ENCODE measurements around the gene LCN2.
"Not testable (repeated sequence)": the region's sequence is repeated elsewhere in the genome, so short reads cannot be mapped to it uniquely, and the experiment has no call there.

The LCN2 gene

GRCh38 chr9:128169925-128170324 lies 20.7 kb downstream of the LCN2 start:
- no peak for DNase-seq

- no peak for DNase-seq
Observed at GRCh38 chr9:128174062-128174461, 24.8 kb downstream of the LCN2 start.

GRCh38 chr9:128175102-128175563 lies 25.9 kb downstream of the LCN2 start:
- no peak for DNase-seq

GRCh38 chr9:128175726-128176125 lies 26.5 kb downstream of the LCN2 start:
- DNase-seq: no peak

GRCh38 chr9:128178806-128179431 lies 29.7 kb downstream of the LCN2 start:
- DNase-seq: no peak

GRCh38 chr9:128180001-128180400 lies 30.7 kb downstream of the LCN2 start:
- DNase-seq: no peak

- DNase-seq: no peak
Observed at GRCh38 chr9:128180447-128180846, 31.2 kb downstream of the LCN2 start.

GRCh38 chr9:128181480-128181879 lies 32.2 kb downstream of the LCN2 start:
- DNase-seq: not testable (repeated sequence)

GRCh38 chr9:128182893-128183588 lies 33.8 kb downstream of the LCN2 start:
- DNase-seq: no peak

GRCh38 chr9:128185979-128186965 lies 37.0 kb downstream of the LCN2 start:
- no peak for DNase-seq

- DNase-seq: no peak
Observed at GRCh38 chr9:128187361-128187760, 38.1 kb downstream of the LCN2 start.

- no peak for DNase-seq
Observed at GRCh38 chr9:128188209-128188608, 39.0 kb downstream of the LCN2 start.

GRCh38 chr9:128190013-128190412 lies 40.8 kb downstream of the LCN2 start:
- no peak for DNase-seq

- DNase-seq: no peak
Observed at GRCh38 chr9:128190516-128191405, 41.5 kb downstream of the LCN2 start.

GRCh38 chr9:128191406-128192046 lies 42.3 kb downstream of the LCN2 start, which contains the start of gene CIZ1:
Gene CIZ1, minus strand, starts transcription at chr9:128191572. Its CDS starts 715 bp downstream, at chr9:128190857.
- DNase-seq: peak; percentile 89

- DNase-seq: peak; percentile 78
Observed at GRCh38 chr9:128192601-128193371, 43.5 kb downstream of the LCN2 start.

GRCh38 chr9:128193469-128194096 lies 44.3 kb downstream of the LCN2 start:
- DNase-seq: no peak

GRCh38 chr9:128201441-128202369 lies 52.5 kb downstream of the LCN2 start:
- no peak for DNase-seq

- no peak for DNase-seq
Observed at GRCh38 chr9:128202648-128203023, 53.4 kb downstream of the LCN2 start.

All from activated CD8-positive, alpha-beta memory T cell treated with anti-CD3 and anti-CD28 coated beads, Interleukin-2, amount 50 U/mL, for 48 hours (primary cell).